Mucosa of stomach (tissue), 1 donor: ENCODE data around the gene EPB41L4B.
A peak's percentile ranks its signal among the peaks of the same experiment; 100 is the strongest.

ENCODE experiments used
- H3K27me3 ChIP-seq: one replicate; pipeline ENCODE4 v1.7.0; 2013; ENCODE audit warnings: mild to moderate bottlenecking, low read length; ENCODE audit not compliant: control insufficient read depth, insufficient read depth
- H3K36me3 ChIP-seq: one replicate; pipeline ENCODE4 v1.7.0; 2013; ENCODE audit warnings: low read length; ENCODE audit not compliant: control insufficient read depth, insufficient read depth
- H3K4me1 ChIP-seq: one replicate; pipeline ENCODE4 v1.7.0; 2013; ENCODE audit warnings: mild to moderate bottlenecking, low read length; ENCODE audit not compliant: control insufficient read depth, insufficient read depth
- H3K4me3 ChIP-seq: one replicate; pipeline ENCODE4 v1.7.0; 2013; ENCODE audit warnings: low read length
- H3K9ac ChIP-seq: one replicate; pipeline ENCODE4 v1.7.0; 2013; ENCODE audit warnings: mild to moderate bottlenecking, low read length, moderate library complexity
- H3K9me3 ChIP-seq: one replicate; pipeline ENCODE4 v1.7.0; 2013; ENCODE audit warnings: mild to moderate bottlenecking, low read length, moderate library complexity; ENCODE audit not compliant: control insufficient read depth
- donor health status: Pancreatic carcinoma.

EPB41L4B gene

GRCh38 chr9:109256336-109256735 lies 64.5 kb downstream of the EPB41L4B start:
- no peak overlapping the region for H3K9ac ChIP-seq
- H3K27me3 ChIP-seq, result no peaks in the 10 kb centered on the region
- no peaks in the 10 kb centered on the region for H3K36me3 ChIP-seq
- no peaks in the 10 kb centered on the region for H3K9me3 ChIP-seq
- peaks cover 27% of the 10 kb centered on the region for H3K4me1 ChIP-seq
- H3K4me3 ChIP-seq, result no peak overlapping the region

GRCh38 chr9:109255394-109255793 lies 65.5 kb downstream of the EPB41L4B start:
- Histone ChIP-seq H3K4me3 (no peak overlapping the region), H3K36me3 (no peaks in the 10 kb centered on the region), H3K9ac (no peak overlapping the region), H3K27me3 (no peaks in the 10 kb centered on the region), H3K9me3 (no peaks in the 10 kb centered on the region), H3K4me1 (peaks cover 36% of the 10 kb centered on the region)

DNA sequence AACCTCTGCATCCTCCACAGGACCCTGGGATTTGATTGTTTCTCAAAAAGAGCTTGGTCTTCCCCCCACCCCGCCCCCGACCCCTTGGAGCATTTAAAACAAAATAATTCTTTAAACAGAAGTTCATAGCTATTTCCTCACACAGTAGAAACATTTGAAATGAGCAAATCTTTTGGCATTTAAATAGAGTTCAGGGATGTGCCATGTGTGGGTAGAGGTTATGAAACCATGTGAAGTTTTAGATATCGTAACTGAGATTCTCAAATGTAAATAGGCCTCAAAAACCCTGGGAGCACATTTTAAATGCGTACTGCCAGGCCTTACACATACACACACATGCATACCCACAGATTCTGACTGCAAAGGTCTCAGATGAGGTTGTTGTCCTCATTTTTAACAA lies 66.5 kb downstream of the EPB41L4B start:
- H3K4me1 ChIP-seq, result peaks cover 46% of the 10 kb centered on the region
- H3K27me3 ChIP-seq, result no peaks in the 10 kb centered on the region
- H3K36me3 ChIP-seq, result no peaks in the 10 kb centered on the region
- H3K9ac ChIP-seq, result no peak overlapping the region
- H3K9me3 ChIP-seq, result no peaks in the 10 kb centered on the region
- no peak overlapping the region for H3K4me3 ChIP-seq

GRCh38 chr9:109253637-109254284 lies 67.1 kb downstream of the EPB41L4B start:
- Histone ChIP-seq H3K36me3 (no peaks in the 10 kb centered on the region), H3K4me3 (no peak overlapping the region), H3K4me1 (peaks cover 46% of the 10 kb centered on the region), H3K9ac (no peak overlapping the region), H3K9me3 (no peaks in the 10 kb centered on the region), H3K27me3 (no peaks in the 10 kb centered on the region)

- H3K4me3 ChIP-seq, result no peak overlapping the region
These were observed 67.6 kb downstream of the EPB41L4B start for GRCh38 chr9:109253241-109253636.

GRCh38 chr9:109252291-109252690 lies 68.6 kb downstream of the EPB41L4B start:
- Histone ChIP-seq H3K9me3 (no peaks in the 10 kb centered on the region), H3K4me3 (no peak overlapping the region), H3K27me3 (no peaks in the 10 kb centered on the region), H3K9ac (no peak overlapping the region), H3K4me1 (peaks cover 46% of the 10 kb centered on the region), H3K36me3 (no peaks in the 10 kb centered on the region)

More at GRCh38 chr9:109253241-109253636, 67.6 kb downstream of the EPB41L4B start:
- peaks cover 46% of the 10 kb centered on the region for H3K4me1 ChIP-seq
- no peaks in the 10 kb centered on the region for H3K9me3 ChIP-seq
- no peaks in the 10 kb centered on the region for H3K36me3 ChIP-seq
- H3K9ac ChIP-seq, result no peak overlapping the region
- H3K27me3 ChIP-seq, result no peaks in the 10 kb centered on the region

DNA sequence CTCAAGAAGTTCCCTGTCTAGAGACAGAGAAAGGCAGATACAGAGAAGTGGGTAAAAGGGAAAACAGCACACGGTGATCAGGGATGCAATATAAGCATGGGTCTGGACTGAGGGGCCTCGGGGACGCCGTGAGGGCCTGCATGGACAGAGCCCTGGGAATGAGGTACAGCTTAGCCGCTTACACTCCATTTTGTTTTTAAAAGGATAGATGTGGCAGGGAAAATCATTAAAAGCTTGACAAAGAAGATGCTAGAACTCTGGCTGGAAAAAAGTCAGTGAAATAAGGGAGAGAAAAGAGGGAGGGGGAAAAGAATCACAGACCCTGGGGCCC lies 69.1 kb downstream of the EPB41L4B start:
- Histone ChIP-seq H3K27me3 (no peaks in the 10 kb centered on the region), H3K9me3 (no peaks in the 10 kb centered on the region), H3K9ac (no peak overlapping the region), H3K4me1 (peaks cover 46% of the 10 kb centered on the region), H3K4me3 (no peak overlapping the region), H3K36me3 (no peaks in the 10 kb centered on the region)

GRCh38 chr9:109251080-109251775 lies 69.6 kb downstream of the EPB41L4B start:
- Histone ChIP-seq H3K36me3 (no peaks in the 10 kb centered on the region), H3K4me3 (no peak overlapping the region), H3K9ac (no peak overlapping the region), H3K27me3 (no peaks in the 10 kb centered on the region), H3K9me3 (no peaks in the 10 kb centered on the region), H3K4me1 (peaks cover 46% of the 10 kb centered on the region)

- Histone ChIP-seq H3K4me1 (peaks cover 46% of the 10 kb centered on the region), H3K36me3 (no peaks in the 10 kb centered on the region), H3K4me3 (no peak overlapping the region), H3K9me3 (no peaks in the 10 kb centered on the region), H3K27me3 (no peaks in the 10 kb centered on the region), H3K9ac (peak overlapping the region; percentile 38)
These were observed 70.1 kb downstream of the EPB41L4B start for GRCh38 chr9:109250771-109251079.

GRCh38 chr9:109250311-109250741 lies 70.5 kb downstream of the EPB41L4B start:
- peak overlapping the region; percentile 38 for H3K9ac ChIP-seq

GRCh38 chr9:109249615-109250014 lies 71.2 kb downstream of the EPB41L4B start:
- Histone ChIP-seq H3K4me3 (no peak overlapping the region), H3K9ac (peak overlapping the region; percentile 38), H3K27me3 (no peaks in the 10 kb centered on the region), H3K4me1 (peaks cover 46% of the 10 kb centered on the region), H3K9me3 (no peaks in the 10 kb centered on the region), H3K36me3 (no peaks in the 10 kb centered on the region)

More at GRCh38 chr9:109250311-109250741, 70.5 kb downstream of the EPB41L4B start:
- Histone ChIP-seq H3K27me3 (no peaks in the 10 kb centered on the region), H3K9me3 (no peaks in the 10 kb centered on the region), H3K36me3 (no peaks in the 10 kb centered on the region), H3K4me1 (peaks cover 46% of the 10 kb centered on the region), H3K4me3 (no peak overlapping the region)

DNA sequence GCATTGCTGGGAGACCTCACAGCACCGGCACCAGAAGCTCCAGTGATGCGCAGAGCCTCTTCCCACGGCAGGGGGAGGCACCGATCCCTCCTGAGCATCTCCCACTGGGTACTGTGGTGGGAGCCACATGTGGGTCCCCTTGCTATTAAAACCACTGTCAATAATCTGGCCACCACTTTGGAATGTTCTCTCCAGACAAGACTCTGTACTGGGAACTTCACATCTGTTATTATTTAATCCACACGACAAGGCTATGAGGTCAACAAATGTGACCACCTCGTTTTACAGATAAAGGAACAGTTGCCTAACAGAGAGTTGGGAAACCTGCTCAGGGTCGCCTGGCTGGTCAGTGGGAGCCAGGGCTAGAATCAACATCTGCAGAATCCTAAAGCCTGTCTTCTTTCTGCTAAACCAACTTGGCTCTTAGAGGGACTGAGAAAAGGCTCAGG lies 72.7 kb downstream of the EPB41L4B start:
- H3K4me3 ChIP-seq, result no peak overlapping the region
- H3K9ac ChIP-seq, result no peak overlapping the region
- no peaks in the 10 kb centered on the region for H3K27me3 ChIP-seq
- no peaks in the 10 kb centered on the region for H3K9me3 ChIP-seq
- H3K4me1 ChIP-seq, result peaks cover 34% of the 10 kb centered on the region
- no peaks in the 10 kb centered on the region for H3K36me3 ChIP-seq
